Measurements from ENCODE around the gene OST4.

- TF ChIP-seq, protein P1, sequence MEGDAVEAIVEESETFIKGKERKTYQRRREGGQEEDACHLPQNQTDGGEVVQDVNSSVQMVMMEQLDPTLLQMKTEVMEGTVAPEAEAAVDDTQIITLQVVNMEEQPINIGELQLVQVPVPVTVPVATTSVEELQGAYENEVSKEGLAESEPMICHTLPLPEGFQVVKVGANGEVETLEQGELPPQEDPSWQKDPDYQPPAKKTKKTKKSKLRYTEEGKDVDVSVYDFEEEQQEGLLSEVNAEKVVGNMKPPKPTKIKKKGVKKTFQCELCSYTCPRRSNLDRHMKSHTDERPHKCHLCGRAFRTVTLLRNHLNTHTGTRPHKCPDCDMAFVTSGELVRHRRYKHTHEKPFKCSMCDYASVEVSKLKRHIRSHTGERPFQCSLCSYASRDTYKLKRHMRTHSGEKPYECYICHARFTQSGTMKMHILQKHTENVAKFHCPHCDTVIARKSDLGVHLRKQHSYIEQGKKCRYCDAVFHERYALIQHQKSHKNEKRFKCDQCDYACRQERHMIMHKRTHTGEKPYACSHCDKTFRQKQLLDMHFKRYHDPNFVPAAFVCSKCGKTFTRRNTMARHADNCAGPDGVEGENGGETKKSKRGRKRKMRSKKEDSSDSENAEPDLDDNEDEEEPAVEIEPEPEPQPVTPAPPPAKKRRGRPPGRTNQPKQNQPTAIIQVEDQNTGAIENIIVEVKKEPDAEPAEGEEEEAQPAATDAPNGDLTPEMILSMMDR (optimal IDR thresholded peaks at IDR 0.05 in 1 of 3, IDR thresholded peaks at IDR 0.05 in 1 of 3, conservative IDR thresholded peaks at IDR 0.05 in 1 of 3; ENCODE audit: extremely low read depth in 1 of 3, insufficient read depth in 2 of 3, low read length in 3 of 3), result no peak
- TF ChIP-seq EZH2 (IDR thresholded peaks at IDR 0.05; ENCODE audit: low read length), result no peak
Measured at GRCh38 chr2:27060323-27060722, 11.1 kb downstream of the OST4 start.
